Dendritic cell treated with granulocyte-macrophage colony-stimulating factor and Interleukin-4, amounts not matched to agents 40 ng/mL and 50 ng/mL, for 4 days (primary cell): ENCODE data around the gene UNC13A.
"Not testable (repeated sequence)": the region's sequence is repeated elsewhere in the genome, so short reads cannot be mapped to it uniquely, and the experiment has no call there.

Experiments
- H3K27ac Mint-ChIP-seq: one replicate; pipeline ENCODE4 v1.8.0; 2022; ENCODE audit warnings: mild to moderate bottlenecking, mixed read lengths
- H3K27me3 Mint-ChIP-seq: one replicate; pipeline ENCODE4 v1.8.0; 2022; ENCODE audit warnings: mild to moderate bottlenecking, mixed read lengths
- H3K36me3 Mint-ChIP-seq: one replicate; pipeline ENCODE4 v1.8.0; 2022; ENCODE audit warnings: low read depth, mixed read lengths
- H3K4me1 Mint-ChIP-seq: one replicate; pipeline ENCODE4 v1.8.0; 2022; ENCODE audit warnings: low read depth, mixed read lengths
- H3K4me3 Mint-ChIP-seq: one replicate; pipeline ENCODE4 v1.8.0; 2022; ENCODE audit warnings: mild to moderate bottlenecking, moderate library complexity, mixed read lengths
- H3K9me3 Mint-ChIP-seq: one replicate; pipeline ENCODE4 v1.8.0; 2022; ENCODE audit warnings: mixed read lengths
- intact Hi-C: fragments of 100-400 bp; cut with micrococcal nuclease; formaldehyde crosslinking; loops from one replicate; pipeline ENCODE4 v1.15.0; 2022

Gene UNC13A

DNA sequence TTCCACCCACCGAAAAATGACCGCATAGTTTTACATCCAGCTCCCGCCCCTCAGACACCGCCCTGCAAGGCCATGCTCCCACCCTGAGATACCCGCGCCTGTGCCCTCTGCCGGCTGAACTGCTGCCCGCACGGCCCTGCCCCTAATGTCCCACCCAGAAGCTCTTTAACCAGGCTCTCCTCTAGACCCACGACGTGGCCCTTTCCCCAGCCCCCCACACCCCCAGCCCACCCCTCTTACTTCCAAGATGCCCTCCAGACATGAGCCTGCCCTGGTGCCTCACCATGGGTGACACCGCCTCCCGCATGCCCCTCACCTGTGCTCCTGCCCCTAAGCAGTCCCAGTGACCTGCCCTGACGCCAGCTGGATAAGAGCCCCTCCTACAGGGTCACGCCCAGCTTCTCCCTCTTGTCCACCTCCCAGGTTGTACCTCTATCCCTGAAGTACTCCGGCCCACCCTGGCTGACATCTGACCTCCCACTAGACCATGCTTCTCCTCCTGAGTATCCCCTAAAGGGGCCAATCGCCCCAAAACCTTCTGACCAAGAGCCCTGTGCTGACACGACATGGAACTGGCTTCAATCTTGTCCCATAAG lies 81.5 kb downstream of the UNC13A start:
- intact Hi-C loops = no loop called here
- Mint-ChIP-seq H3K9me3 (no peaks in the 10 kb centered on the region), H3K27me3 (peaks cover 8% of the 10 kb centered on the region), H3K36me3 (no peaks in the 10 kb centered on the region), H3K4me1 (peaks cover 43% of the 10 kb centered on the region), H3K27ac (peak overlapping the region; percentile 86), H3K4me3 (peak overlapping the region; percentile 73)

- Mint-ChIP-seq H3K27ac (peak overlapping the region; percentile 86), H3K4me1 (peaks cover 50% of the 10 kb centered on the region), H3K27me3 (peaks cover 15% of the 10 kb centered on the region), H3K36me3 (no peaks in the 10 kb centered on the region), H3K9me3 (no peaks in the 10 kb centered on the region), H3K4me3 (peak overlapping the region; percentile 73)
- intact Hi-C loops = no loop called here
Observed at GRCh38 chr19:17605761-17606589, 82.2 kb downstream of the UNC13A start.

DNA sequence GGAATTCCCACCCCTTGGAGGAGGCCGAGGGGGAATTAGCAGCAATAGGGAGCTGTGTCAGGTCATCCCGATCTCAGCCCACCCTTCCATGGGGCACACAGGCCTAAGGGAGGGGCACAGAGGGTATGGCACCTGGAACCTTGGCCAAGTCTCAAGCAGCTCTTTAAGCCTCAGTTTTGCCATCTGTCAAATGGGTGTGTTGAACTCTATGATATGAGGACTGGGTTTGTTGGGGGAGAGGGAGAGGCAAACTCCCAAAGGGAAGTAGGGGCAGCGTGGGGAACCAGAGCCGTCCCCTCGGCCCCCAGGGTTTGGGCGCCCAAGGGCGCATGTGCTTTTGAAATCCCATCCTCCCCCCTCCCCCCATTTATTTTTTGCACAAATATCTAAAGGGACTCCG lies 83.0 kb downstream of the UNC13A start:
- Mint-ChIP-seq H3K9me3 (no peaks in the 10 kb centered on the region), H3K27ac (no peak overlapping the region), H3K36me3 (no peaks in the 10 kb centered on the region), H3K4me3 (no peak overlapping the region), H3K27me3 (peaks cover 22% of the 10 kb centered on the region), H3K4me1 (peaks cover 51% of the 10 kb centered on the region)
- intact Hi-C loops = no loop called here

DNA sequence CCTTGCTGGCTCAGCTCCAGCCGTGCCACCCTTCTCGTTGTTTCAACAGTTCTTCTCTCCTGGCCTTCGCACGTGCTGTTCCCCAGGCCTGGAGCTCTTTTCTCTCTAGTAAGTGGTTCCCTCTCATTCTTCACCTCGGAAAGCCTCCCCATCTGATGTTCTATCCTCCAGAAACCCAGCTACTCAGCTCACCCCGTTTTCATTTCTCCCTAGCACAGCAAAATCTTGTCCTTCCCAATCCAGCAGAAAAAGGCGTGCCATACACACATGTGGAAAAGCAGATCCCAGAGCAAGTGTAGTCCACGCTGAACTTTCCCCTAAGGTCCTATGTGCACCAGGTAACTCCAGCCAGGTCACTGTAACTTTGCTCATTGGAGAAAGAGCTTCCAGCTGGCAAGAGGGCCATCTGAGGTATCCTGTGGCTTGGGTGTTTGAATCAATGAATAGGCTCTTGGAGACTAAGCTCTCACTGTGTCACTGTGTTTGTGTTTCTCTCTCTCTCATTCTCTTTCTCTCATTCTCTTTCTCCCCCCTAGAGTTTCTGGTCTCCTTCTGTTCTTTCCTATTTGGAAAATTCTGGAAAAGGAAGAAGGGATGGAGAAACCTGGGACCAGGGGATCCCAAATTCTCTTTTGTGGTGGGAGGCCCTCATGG lies 83.7 kb downstream of the UNC13A start:
- Mint-ChIP-seq H3K36me3 (no peaks in the 10 kb centered on the region), H3K27ac (peak overlapping the region; percentile 12), H3K9me3 (no peaks in the 10 kb centered on the region), H3K27me3 (peaks cover 27% of the 10 kb centered on the region), H3K4me3 (no peak overlapping the region), H3K4me1 (peaks cover 51% of the 10 kb centered on the region)
- intact Hi-C loops = no loop called here

DNA sequence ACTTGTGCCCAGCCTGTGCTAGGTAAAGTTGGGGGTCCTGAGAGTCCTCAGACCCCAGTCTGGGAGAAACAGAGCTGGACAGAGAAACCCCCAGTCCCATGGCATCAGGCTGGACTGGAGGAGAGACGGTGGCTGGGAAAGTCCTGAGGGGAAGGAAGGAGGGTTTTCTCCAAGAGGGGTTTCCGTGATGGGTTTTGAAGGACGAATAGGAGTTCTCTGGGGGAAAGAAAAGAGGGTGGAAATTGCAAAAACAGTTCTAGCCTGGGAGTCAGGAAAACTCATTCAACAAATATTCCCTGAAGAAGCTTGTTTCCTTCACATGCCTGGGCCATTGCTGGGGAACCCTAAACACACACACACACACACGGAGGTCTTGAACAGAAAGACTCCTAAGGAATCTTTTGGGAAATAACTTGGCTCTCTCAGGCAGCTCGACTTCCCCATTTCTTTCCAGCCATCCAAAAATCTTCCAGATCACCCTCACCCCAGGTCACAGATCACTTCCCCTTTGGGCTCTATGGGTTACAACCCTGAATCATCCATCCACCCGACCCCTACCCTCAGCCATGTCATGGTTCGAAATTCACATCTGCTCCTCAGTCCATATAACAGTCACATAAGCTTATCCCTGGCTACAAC lies 85.2 kb downstream of the UNC13A start:
- Mint-ChIP-seq H3K36me3 (no peaks in the 10 kb centered on the region), H3K27ac (no peak overlapping the region)

DNA sequence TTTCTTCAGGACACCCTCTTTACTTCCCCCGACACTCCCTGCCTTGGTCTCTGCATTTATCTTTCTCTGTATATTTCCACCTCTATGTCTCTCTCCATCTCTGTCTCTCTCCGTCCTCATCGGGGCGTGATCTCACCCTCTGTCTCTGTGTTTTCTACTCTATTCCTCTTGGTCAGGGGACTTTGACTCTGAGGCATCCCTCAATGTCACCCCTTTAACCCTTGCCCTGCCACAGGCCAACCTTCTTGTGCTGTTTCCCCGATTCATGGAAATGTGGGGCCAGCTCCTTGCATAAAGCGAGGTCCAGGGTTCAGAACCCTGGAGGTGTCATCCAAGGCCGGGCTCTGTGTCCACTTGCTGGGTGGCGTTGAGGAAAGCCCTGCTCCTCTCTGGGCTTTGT lies 85.9 kb downstream of the UNC13A start:
- H3K9me3 Mint-ChIP-seq = no peaks in the 10 kb centered on the region
- H3K4me3 Mint-ChIP-seq = no peak overlapping the region
- no peak overlapping the region for H3K27ac Mint-ChIP-seq
- peaks cover 28% of the 10 kb centered on the region for H3K27me3 Mint-ChIP-seq
- intact Hi-C loops = no loop called here
- peaks cover 45% of the 10 kb centered on the region for H3K4me1 Mint-ChIP-seq
- H3K36me3 Mint-ChIP-seq = no peaks in the 10 kb centered on the region

More for the DNA sequence above, 85.2 kb downstream of the UNC13A start:
- peaks cover 51% of the 10 kb centered on the region for H3K4me1 Mint-ChIP-seq
- H3K4me3 Mint-ChIP-seq = no peak overlapping the region
- H3K9me3 Mint-ChIP-seq = no peaks in the 10 kb centered on the region
- H3K27me3 Mint-ChIP-seq = peaks cover 28% of the 10 kb centered on the region
- intact Hi-C loops = no loop called here

DNA sequence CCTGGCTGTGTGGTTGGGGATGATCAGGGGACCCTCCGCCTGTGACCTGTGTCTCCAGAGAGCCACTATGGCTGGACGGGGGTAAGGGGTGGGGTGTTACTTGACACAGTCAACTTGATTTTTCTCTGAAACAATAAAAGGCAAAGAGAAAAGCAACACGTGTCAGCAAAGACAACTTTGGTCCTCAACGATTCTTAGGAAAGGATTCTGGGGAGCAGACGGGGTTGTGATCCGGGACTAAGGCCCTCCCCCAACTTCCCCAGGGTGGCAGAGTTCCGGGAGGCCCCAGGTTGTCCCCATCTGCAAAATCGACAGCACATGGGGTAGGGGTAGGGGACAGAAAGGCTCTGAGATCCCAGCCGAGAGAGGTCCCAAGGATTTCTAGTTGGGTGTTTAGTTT lies 86.5 kb downstream of the UNC13A start:
- Mint-ChIP-seq H3K27me3 (peaks cover 28% of the 10 kb centered on the region), H3K4me1 (peaks cover 40% of the 10 kb centered on the region), H3K9me3 (no peaks in the 10 kb centered on the region), H3K36me3 (no peaks in the 10 kb centered on the region), H3K27ac (no peak overlapping the region), H3K4me3 (no peak overlapping the region)
- intact Hi-C loops = no loop called here

DNA sequence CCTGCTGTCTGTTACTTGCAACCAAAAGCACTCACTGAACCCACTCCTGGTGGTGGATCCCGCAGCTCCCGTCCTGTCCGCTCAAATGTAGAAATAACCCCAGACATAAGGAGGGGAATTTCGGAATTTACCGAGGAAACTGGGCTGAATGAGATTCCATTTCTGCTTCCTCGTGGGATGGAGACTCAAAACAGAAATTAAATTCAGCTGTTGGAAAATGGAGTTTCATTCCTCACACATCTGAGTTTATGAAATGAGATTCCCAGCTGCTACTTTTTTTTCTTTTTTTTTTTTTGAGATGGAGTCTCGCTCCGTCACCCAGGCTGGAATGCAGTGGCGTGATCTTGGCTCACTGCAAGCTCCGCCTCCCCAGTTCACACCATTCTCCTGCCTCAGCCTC lies 88.4 kb downstream of the UNC13A start:
- no peak overlapping the region for H3K4me3 Mint-ChIP-seq
- peaks cover 33% of the 10 kb centered on the region for H3K4me1 Mint-ChIP-seq
- peaks cover 28% of the 10 kb centered on the region for H3K27me3 Mint-ChIP-seq
- intact Hi-C loops = no loop called here
- no peaks in the 10 kb centered on the region for H3K36me3 Mint-ChIP-seq
- no peak overlapping the region for H3K27ac Mint-ChIP-seq
- no peaks in the 10 kb centered on the region for H3K9me3 Mint-ChIP-seq

GRCh38 chr19:17598953-17599352 lies 89.2 kb downstream of the UNC13A start:
- no peaks in the 10 kb centered on the region for H3K9me3 Mint-ChIP-seq
- peaks cover 29% of the 10 kb centered on the region for H3K27me3 Mint-ChIP-seq
- intact Hi-C loops = no loop called here
- no peak overlapping the region for H3K27ac Mint-ChIP-seq
- H3K4me1 Mint-ChIP-seq = peaks cover 27% of the 10 kb centered on the region
- H3K4me3 Mint-ChIP-seq = no peak overlapping the region
- no peaks in the 10 kb centered on the region for H3K36me3 Mint-ChIP-seq

DNA sequence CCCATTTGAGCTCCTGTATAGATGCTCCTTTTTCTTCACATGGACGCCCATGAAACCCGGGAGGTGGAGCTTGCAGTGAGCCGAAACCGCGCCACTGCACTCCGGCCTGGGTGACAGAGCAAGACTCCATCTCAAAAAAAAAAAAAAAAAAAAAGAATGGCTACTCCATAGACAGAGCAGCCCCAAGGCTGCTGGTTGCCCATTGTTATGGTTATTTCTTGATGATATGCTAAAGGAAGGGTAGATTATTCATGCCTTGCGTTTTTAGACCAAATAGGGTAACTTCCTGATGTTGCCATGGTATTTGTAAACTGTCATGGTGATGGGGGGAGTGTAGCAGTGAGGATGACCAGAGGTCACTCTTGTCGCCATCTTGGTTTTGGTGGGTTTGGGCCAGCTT lies 90.1 kb downstream of the UNC13A start:
- Mint-ChIP-seq H3K4me1 (peaks cover 21% of the 10 kb centered on the region), H3K27me3 (peaks cover 33% of the 10 kb centered on the region)
- H3K27ac Mint-ChIP-seq, H3K4me3 Mint-ChIP-seq, H3K9me3 Mint-ChIP-seq, H3K36me3 Mint-ChIP-seq, intact Hi-C loops: not testable (repeated sequence)

- H3K36me3 Mint-ChIP-seq, H3K9me3 Mint-ChIP-seq, intact Hi-C loops, H3K27ac Mint-ChIP-seq, H3K4me3 Mint-ChIP-seq, H3K4me1 Mint-ChIP-seq: not testable (repeated sequence)
- H3K27me3 Mint-ChIP-seq = peaks cover 11% of the 10 kb centered on the region
Observed at GRCh38 chr19:17594296-17594695, 93.9 kb downstream of the UNC13A start.

DNA sequence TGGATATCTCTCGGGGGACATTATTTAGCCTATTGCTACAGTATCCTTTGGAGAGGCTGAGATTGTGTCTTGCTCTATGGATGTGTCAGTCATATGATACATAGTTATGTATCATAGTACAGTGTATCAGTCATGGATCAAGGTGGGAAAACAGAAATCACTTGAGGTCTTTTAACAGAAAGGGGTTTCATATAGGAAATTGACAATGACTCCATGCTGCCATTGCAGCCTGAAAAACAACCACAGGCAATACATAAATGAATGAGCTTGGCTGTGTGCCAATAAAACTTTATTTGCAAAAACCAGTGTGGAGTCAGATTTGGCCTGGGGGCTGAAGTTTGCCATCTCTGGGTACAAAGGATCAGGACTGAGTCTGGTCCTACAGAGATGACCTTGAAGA lies 97.3 kb downstream of the UNC13A start:
- H3K27me3 Mint-ChIP-seq = peaks cover 11% of the 10 kb centered on the region
- H3K4me3 Mint-ChIP-seq = no peak overlapping the region
- intact Hi-C loops = no loop called here
- no peaks in the 10 kb centered on the region for H3K36me3 Mint-ChIP-seq
- no peaks in the 10 kb centered on the region for H3K4me1 Mint-ChIP-seq
- H3K27ac Mint-ChIP-seq = no peak overlapping the region
- no peaks in the 10 kb centered on the region for H3K9me3 Mint-ChIP-seq

DNA sequence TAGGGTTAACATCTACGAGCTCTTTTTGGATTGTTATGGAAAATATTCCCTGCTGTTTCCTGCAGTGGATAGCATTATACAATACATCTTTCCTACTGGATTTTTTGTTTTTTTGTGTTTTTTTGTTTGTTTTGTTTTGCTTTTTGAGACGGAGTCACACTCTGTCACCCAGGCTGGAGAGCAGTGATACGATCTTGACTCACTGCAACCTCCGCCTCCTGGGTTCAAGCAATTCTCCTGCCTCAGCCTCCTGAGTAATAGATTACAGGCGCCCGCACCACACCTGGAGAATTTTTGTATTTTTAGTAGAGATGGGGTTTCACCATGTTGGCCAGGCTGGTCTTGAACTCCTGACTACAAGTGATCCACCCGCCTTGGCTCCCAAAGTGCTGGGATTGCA lies 102.8 kb downstream of the UNC13A start:
- Mint-ChIP-seq H3K36me3 (peaks cover 35% of the 10 kb centered on the region), H3K4me1 (peaks cover 20% of the 10 kb centered on the region)
- H3K27me3 Mint-ChIP-seq, H3K4me3 Mint-ChIP-seq, H3K9me3 Mint-ChIP-seq, H3K27ac Mint-ChIP-seq, intact Hi-C loops: not testable (repeated sequence)

DNA sequence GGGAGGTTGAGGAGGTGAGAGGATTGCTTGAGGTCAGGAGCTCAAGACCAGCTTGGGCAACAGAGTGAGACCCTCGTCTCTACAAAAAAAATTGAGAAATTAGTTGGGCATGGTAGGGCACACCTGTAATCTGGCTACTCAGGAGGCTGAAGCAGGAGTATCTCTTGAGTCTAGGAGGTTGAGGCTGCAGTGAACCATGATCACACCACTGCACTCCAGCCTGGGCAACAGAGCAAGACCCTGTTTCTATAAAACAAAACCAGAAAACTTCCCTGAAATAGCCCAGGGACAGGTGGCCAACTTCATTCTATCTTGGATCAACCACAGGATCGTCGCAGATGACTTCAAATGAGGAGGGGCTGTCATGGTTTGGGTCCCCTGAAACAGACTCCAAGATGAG lies 104.0 kb downstream of the UNC13A start:
- H3K4me1 Mint-ChIP-seq = peaks cover 33% of the 10 kb centered on the region
- no peaks in the 10 kb centered on the region for H3K9me3 Mint-ChIP-seq
- H3K36me3 Mint-ChIP-seq = peaks cover 48% of the 10 kb centered on the region
- H3K27me3 Mint-ChIP-seq = no peaks in the 10 kb centered on the region
- no peak overlapping the region for H3K4me3 Mint-ChIP-seq
- no peak overlapping the region for H3K27ac Mint-ChIP-seq
- intact Hi-C loops = no loop called here
